ENCODE data around the gene PTPRO.
"Not testable (repeated sequence)": the region's sequence is repeated elsewhere in the genome, so short reads cannot be mapped to it uniquely, and the experiment has no call there.

PTPRO gene

GRCh38 chr12:15616495-15616894 lies 294.2 kb downstream of the PTPRO start:
- not testable (repeated sequence) for H3K4me1 Mint-ChIP-seq (ENCODE audit: low read depth); H3K36me3 Mint-ChIP-seq (ENCODE audit: low read depth); H3K4me3 Mint-ChIP-seq; H3K9me3 Mint-ChIP-seq; H3K27me3 Mint-ChIP-seq (ENCODE audit: low read depth); H3K27ac Mint-ChIP-seq

- Mint-ChIP-seq H3K36me3 (ENCODE audit: low read depth) (no peaks in the 10 kb centered on the region), H3K9me3 (no peaks in the 10 kb centered on the region), H3K27me3 (ENCODE audit: low read depth) (peaks cover 2% of the 10 kb centered on the region), H3K4me1 (ENCODE audit: low read depth) (no peaks in the 10 kb centered on the region), H3K4me3 (no peak overlapping the region), H3K27ac (no peak overlapping the region)
These were observed 298.6 kb downstream of the PTPRO start for GRCh38 chr12:15620741-15621539.

GRCh38 chr12:15625075-15625474 lies 302.8 kb downstream of the PTPRO start:
- H3K9me3 Mint-ChIP-seq, result no peaks in the 10 kb centered on the region
- H3K4me1 Mint-ChIP-seq (ENCODE audit: low read depth), result peaks cover 2% of the 10 kb centered on the region
- H3K4me3 Mint-ChIP-seq, result no peak overlapping the region
- H3K27ac Mint-ChIP-seq, result no peak overlapping the region
- no peaks in the 10 kb centered on the region for H3K36me3 Mint-ChIP-seq (ENCODE audit: low read depth)
- H3K27me3 Mint-ChIP-seq (ENCODE audit: low read depth), result peaks cover 2% of the 10 kb centered on the region

GRCh38 chr12:15627995-15628945 lies 306.0 kb downstream of the PTPRO start:
- H3K36me3 Mint-ChIP-seq (ENCODE audit: low read depth), result no peaks in the 10 kb centered on the region
- H3K4me3 Mint-ChIP-seq, result no peak overlapping the region
- no peak overlapping the region for H3K27ac Mint-ChIP-seq
- no peaks in the 10 kb centered on the region for H3K9me3 Mint-ChIP-seq
- H3K27me3 Mint-ChIP-seq (ENCODE audit: low read depth), result peaks cover 4% of the 10 kb centered on the region
- peaks cover 2% of the 10 kb centered on the region for H3K4me1 Mint-ChIP-seq (ENCODE audit: low read depth)

- no peaks in the 10 kb centered on the region for H3K36me3 Mint-ChIP-seq (ENCODE audit: low read depth)
- H3K27ac Mint-ChIP-seq, result no peak overlapping the region
- peaks cover 9% of the 10 kb centered on the region for H3K27me3 Mint-ChIP-seq (ENCODE audit: low read depth)
- no peak overlapping the region for H3K4me3 Mint-ChIP-seq
- H3K4me1 Mint-ChIP-seq (ENCODE audit: low read depth), result peaks cover 2% of the 10 kb centered on the region
- no peaks in the 10 kb centered on the region for H3K9me3 Mint-ChIP-seq
These were observed 306.8 kb downstream of the PTPRO start for GRCh38 chr12:15629108-15629507.

- no peaks in the 10 kb centered on the region for H3K36me3 Mint-ChIP-seq (ENCODE audit: low read depth)
- H3K9me3 Mint-ChIP-seq, result no peaks in the 10 kb centered on the region
- peaks cover 2% of the 10 kb centered on the region for H3K4me1 Mint-ChIP-seq (ENCODE audit: low read depth)
- no peak overlapping the region for H3K27ac Mint-ChIP-seq
- H3K4me3 Mint-ChIP-seq, result no peak overlapping the region
- H3K27me3 Mint-ChIP-seq (ENCODE audit: low read depth), result peaks cover 11% of the 10 kb centered on the region
These were observed 307.5 kb downstream of the PTPRO start for GRCh38 chr12:15629761-15630160.

GRCh38 chr12:15631007-15631715 lies 308.9 kb downstream of the PTPRO start:
- H3K4me3 Mint-ChIP-seq, result no peak overlapping the region

GRCh38 chr12:15632708-15633107 lies 310.4 kb downstream of the PTPRO start:
- peaks cover 2% of the 10 kb centered on the region for H3K4me1 Mint-ChIP-seq (ENCODE audit: low read depth)
- no peaks in the 10 kb centered on the region for H3K9me3 Mint-ChIP-seq
- no peaks in the 10 kb centered on the region for H3K36me3 Mint-ChIP-seq (ENCODE audit: low read depth)
- no peak overlapping the region for H3K27ac Mint-ChIP-seq
- H3K4me3 Mint-ChIP-seq, result no peak overlapping the region
- peaks cover 11% of the 10 kb centered on the region for H3K27me3 Mint-ChIP-seq (ENCODE audit: low read depth)

More at GRCh38 chr12:15631007-15631715, 308.9 kb downstream of the PTPRO start:
- Mint-ChIP-seq H3K27ac (no peak overlapping the region), H3K4me1 (ENCODE audit: low read depth) (peaks cover 2% of the 10 kb centered on the region), H3K36me3 (ENCODE audit: low read depth) (no peaks in the 10 kb centered on the region), H3K27me3 (ENCODE audit: low read depth) (peaks cover 11% of the 10 kb centered on the region), H3K9me3 (no peaks in the 10 kb centered on the region)

- Mint-ChIP-seq H3K9me3 (no peaks in the 10 kb centered on the region), H3K4me3 (no peak overlapping the region), H3K27me3 (ENCODE audit: low read depth) (peaks cover 11% of the 10 kb centered on the region), H3K27ac (no peak overlapping the region), H3K36me3 (ENCODE audit: low read depth) (no peaks in the 10 kb centered on the region), H3K4me1 (ENCODE audit: low read depth) (peaks cover 1% of the 10 kb centered on the region)
These were observed 310.9 kb downstream of the PTPRO start for GRCh38 chr12:15633201-15633600.

GRCh38 chr12:15634010-15634683 lies 311.8 kb downstream of the PTPRO start:
- Mint-ChIP-seq H3K27ac (no peak overlapping the region), H3K4me1 (ENCODE audit: low read depth) (no peaks in the 10 kb centered on the region), H3K9me3 (no peaks in the 10 kb centered on the region), H3K27me3 (ENCODE audit: low read depth) (peaks cover 11% of the 10 kb centered on the region), H3K4me3 (no peak overlapping the region), H3K36me3 (ENCODE audit: low read depth) (no peaks in the 10 kb centered on the region)

- H3K27ac Mint-ChIP-seq, result no peak overlapping the region
- H3K4me3 Mint-ChIP-seq, result no peak overlapping the region
These were observed 314.0 kb downstream of the PTPRO start for GRCh38 chr12:15636060-15636890.

GRCh38 chr12:15638231-15638630 lies 315.9 kb downstream of the PTPRO start:
- Mint-ChIP-seq H3K4me1 (ENCODE audit: low read depth) (no peaks in the 10 kb centered on the region), H3K27ac (no peak overlapping the region), H3K4me3 (no peak overlapping the region), H3K27me3 (ENCODE audit: low read depth) (peaks cover 7% of the 10 kb centered on the region), H3K9me3 (no peaks in the 10 kb centered on the region), H3K36me3 (ENCODE audit: low read depth) (no peaks in the 10 kb centered on the region)

More at GRCh38 chr12:15636060-15636890, 314.0 kb downstream of the PTPRO start:
- Mint-ChIP-seq H3K36me3 (ENCODE audit: low read depth) (no peaks in the 10 kb centered on the region), H3K4me1 (ENCODE audit: low read depth) (no peaks in the 10 kb centered on the region), H3K27me3 (ENCODE audit: low read depth) (peaks cover 11% of the 10 kb centered on the region), H3K9me3 (no peaks in the 10 kb centered on the region)

- Mint-ChIP-seq H3K36me3 (ENCODE audit: low read depth) (no peaks in the 10 kb centered on the region), H3K4me1 (ENCODE audit: low read depth) (no peaks in the 10 kb centered on the region), H3K27ac (no peak overlapping the region), H3K27me3 (ENCODE audit: low read depth) (no peaks in the 10 kb centered on the region), H3K9me3 (no peaks in the 10 kb centered on the region), H3K4me3 (no peak overlapping the region)
These were observed 322.4 kb downstream of the PTPRO start for GRCh38 chr12:15644700-15645099.

Measured in T-helper 1 cell treated with Interleukin-12 subunit alpha and Interleukin-12 subunit beta and Interleukin-4 antibody, amounts not matched to agents 30 μg/mL and 1 μg/mL, for 36 hours (primary cell).